Hepatocyte (in vitro differentiated cells): ENCODE data around the gene PPM1F.

ENCODE experiments used
- CTCF ChIP-seq: fragments of 200-600 bp; sonication (generic); IDR thresholded peaks from 2 replicates; pipeline ENCODE4 v1.5.1; 2016; ENCODE audit warnings: antibody characterized with exemption, mild to moderate bottlenecking; ENCODE audit not compliant: poor library complexity
- EZH2 ChIP-seq: fragments of 200-600 bp; sonication (generic); IDR thresholded peaks from 2 replicates; pipeline ENCODE4 v1.6.1; 2016; ENCODE audit warnings: antibody characterized with exemption, mild to moderate bottlenecking, borderline replicate concordance
- EZH2phosphoT487 ChIP-seq: fragments of 200-600 bp; sonication (generic); IDR thresholded peaks from one replicate; pipeline ENCODE4 v1.6.1; 2018; ENCODE audit warnings: antibody characterized with exemption, mild to moderate bottlenecking, low read depth, moderate library complexity; ENCODE audit not compliant: unreplicated experiment, severe bottlenecking

GRCh38 chr22:21963790-21964211, 11.2 kb upstream of the PPM1F start:
- TF ChIP-seq CTCF, result no peak
- no peak for TF ChIP-seq EZH2
- no peak for TF ChIP-seq EZH2phosphoT487
